Colonic mucosa (tissue), 4 donors: ENCODE results near the gene COMT. TPM values are rescaled to one million over a fixed set of nuclear protein-coding genes. Genes with fewer than 3 reads are reported as not detected.

Source experiments
- DNase-seq: peaks from one replicate; pipeline ENCODE4 v3.0.0-alpha.2; 2020
- H3K27ac ChIP-seq: fragments of 200-600 bp; one replicate; pipeline ENCODE4 v1.8.0; 2021
- H3K27me3 ChIP-seq: fragments of 200-600 bp; one replicate; pipeline ENCODE4 v1.8.0; 2021
- H3K36me3 ChIP-seq: fragments of 200-600 bp; one replicate; pipeline ENCODE4 v1.8.0; 2021
- H3K4me1 ChIP-seq: fragments of 200-600 bp; one replicate; pipeline ENCODE4 v1.8.0; 2021; ENCODE audit warnings: mild to moderate bottlenecking
- H3K4me3 ChIP-seq: fragments of 200-600 bp; one replicate; pipeline ENCODE4 v1.8.0; 2021
- H3K9ac ChIP-seq, 2 donors: one replicate each; pipeline ENCODE4 v1.7.0; 2013; ENCODE audit warnings: control low read depth in 2 of 2, low read depth in 2 of 2, low read length in 2 of 2
- H3K9me3 ChIP-seq: fragments of 200-600 bp; one replicate; pipeline ENCODE4 v1.8.0; 2021
- CTCF ChIP-seq: fragments of 200-600 bp; IDR thresholded peaks from one replicate; pipeline ENCODE4 v1.8.0; 2022; ENCODE audit warnings: antibody characterized with exemption, mild to moderate bottlenecking
- intact Hi-C: fragments of 100-400 bp; cut with DNase I; formaldehyde crosslinking; loops from one replicate; pipeline ENCODE4 v1.14.1; 2022
- total RNA-seq, 2 donors: library from RNA; stranded (reverse); fragmentation: NEBNext Ultra II Directional in 1 of 2; extraction: Animal tissue kit (Norgen Biotek cat#: 25700) in 1 of 2; gene quantifications; one replicate each; pipeline ENCODE4 v1.2.1, GENCODE V29; 2021
- donor health status: healthy.
- donor health status: DM: no; HTN: no; CAD: no.
- donor health status: DM: no; HTN: no; CAD: no.

COMT gene
- total RNA-seq, 2 donors from 2014 or later = 70.0 to 125 TPM

DNA sequence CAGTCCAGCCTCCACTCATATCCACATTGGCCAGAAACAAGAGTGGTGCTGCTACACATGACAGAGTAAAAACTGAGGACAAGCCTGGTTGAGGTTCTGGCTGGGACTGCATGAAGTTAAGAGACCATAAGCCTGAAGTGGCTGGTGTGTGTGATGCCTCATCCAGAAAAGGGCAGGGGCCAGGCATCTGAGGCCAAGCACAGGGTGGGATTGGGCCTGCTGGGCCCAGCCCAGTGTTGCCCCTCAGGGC is 49.7 kb downstream of the COMT start:
- peaks cover 4% of the 10 kb centered on the region for H3K4me1 ChIP-seq
- intact Hi-C loops = no loop called here
- no peak overlapping the region for H3K27ac ChIP-seq
- TF ChIP-seq CTCF = no peak
- no peak overlapping the region for H3K4me3 ChIP-seq
- H3K9ac ChIP-seq = no peak overlapping the region
- no peaks in the 10 kb centered on the region for H3K9me3 ChIP-seq
- no peaks in the 10 kb centered on the region for H3K27me3 ChIP-seq
- H3K36me3 ChIP-seq = no peaks in the 10 kb centered on the region
- DNase-seq = no peak

- no peak for TF ChIP-seq CTCF
- Histone ChIP-seq H3K9me3 (no peaks in the 10 kb centered on the region), H3K27ac (no peak overlapping the region), H3K27me3 (no peaks in the 10 kb centered on the region), H3K4me3 (no peak overlapping the region), H3K9ac (no peak overlapping the region), H3K36me3 (no peaks in the 10 kb centered on the region), H3K4me1 (no peaks in the 10 kb centered on the region)
- intact Hi-C loops = no loop called here
- DNase-seq = no peak
These were observed 50.3 kb downstream of the COMT start for GRCh38 chr22:19991645-19992451.

DNA sequence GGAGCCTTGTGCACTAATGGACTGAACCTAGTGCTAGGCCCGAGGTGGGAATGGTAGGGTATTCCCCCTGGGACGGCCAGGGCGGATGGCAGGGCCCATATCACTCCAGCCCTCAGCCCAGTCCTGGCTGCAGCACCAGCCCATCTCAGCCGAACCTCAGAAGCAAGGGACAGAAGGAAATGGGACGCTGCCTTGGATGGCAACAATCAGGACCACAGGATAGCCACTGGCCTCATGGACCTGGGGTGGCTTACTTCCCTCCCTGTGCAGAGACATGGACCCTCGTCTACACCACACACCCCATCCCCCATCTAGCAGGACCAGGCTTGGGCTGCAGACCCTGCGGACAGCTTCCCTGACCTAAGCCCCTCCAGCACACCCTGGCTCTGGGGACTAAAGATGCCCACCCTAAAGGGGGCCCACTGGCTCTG is 50.9 kb downstream of the COMT start:
- intact Hi-C loops = no loop called here
- Histone ChIP-seq H3K36me3 (no peaks in the 10 kb centered on the region), H3K9me3 (no peaks in the 10 kb centered on the region), H3K4me3 (no peak overlapping the region), H3K9ac (no peak overlapping the region), H3K4me1 (no peaks in the 10 kb centered on the region), H3K27ac (no peak overlapping the region), H3K27me3 (no peaks in the 10 kb centered on the region)
- no peak for TF ChIP-seq CTCF
- no peak for DNase-seq

DNA sequence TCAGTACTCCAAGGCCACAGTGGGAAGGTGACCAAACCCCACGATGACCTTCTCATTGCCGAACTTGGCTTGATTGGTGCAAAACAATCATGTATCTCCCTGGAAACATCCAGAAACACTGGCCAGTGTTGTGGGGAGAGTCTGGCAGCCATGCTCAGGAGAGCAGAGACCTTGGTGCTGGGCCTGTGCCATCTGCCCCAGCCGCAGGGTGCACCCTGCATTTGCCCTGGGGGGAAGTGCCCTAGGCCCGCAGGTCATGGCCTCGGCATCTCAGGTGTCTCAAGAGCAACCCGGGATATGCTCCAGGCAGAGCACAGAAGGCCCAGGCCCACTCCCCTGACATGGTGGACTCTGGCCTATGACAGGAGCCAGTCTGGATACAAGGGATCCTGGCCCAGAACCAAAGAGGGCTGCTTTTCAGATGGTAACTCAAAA is 51.4 kb downstream of the COMT start:
- H3K27ac ChIP-seq = no peak overlapping the region
- intact Hi-C loops = no loop called here
- DNase-seq = no peak
- H3K9me3 ChIP-seq = no peaks in the 10 kb centered on the region
- no peak overlapping the region for H3K4me3 ChIP-seq
- no peaks in the 10 kb centered on the region for H3K4me1 ChIP-seq
- H3K27me3 ChIP-seq = no peaks in the 10 kb centered on the region
- H3K9ac ChIP-seq = no peak overlapping the region
- no peak for TF ChIP-seq CTCF
- H3K36me3 ChIP-seq = no peaks in the 10 kb centered on the region

GRCh38 chr22:19993926-19994325 is 52.4 kb downstream of the COMT start:
- no peaks in the 10 kb centered on the region for H3K4me1 ChIP-seq
- H3K36me3 ChIP-seq = no peaks in the 10 kb centered on the region
- no peaks in the 10 kb centered on the region for H3K27me3 ChIP-seq
- no peak overlapping the region for H3K27ac ChIP-seq
- intact Hi-C loops = no loop called here
- no peak for TF ChIP-seq CTCF
- no peaks in the 10 kb centered on the region for H3K9me3 ChIP-seq
- no peak for DNase-seq
- H3K9ac ChIP-seq = no peak overlapping the region
- no peak overlapping the region for H3K4me3 ChIP-seq
